ENCODE results near the gene GRAMD1B. TPM values are rescaled to one million over a fixed set of nuclear protein-coding genes. Genes with fewer than 3 reads are reported as not detected.

Gene GRAMD1B
- total and polyA plus RNA-seq, 2 donors (not counting 1 experiment from before 2014, with no cell fraction given) = 0.58 to 11.6 TPM

DNA sequence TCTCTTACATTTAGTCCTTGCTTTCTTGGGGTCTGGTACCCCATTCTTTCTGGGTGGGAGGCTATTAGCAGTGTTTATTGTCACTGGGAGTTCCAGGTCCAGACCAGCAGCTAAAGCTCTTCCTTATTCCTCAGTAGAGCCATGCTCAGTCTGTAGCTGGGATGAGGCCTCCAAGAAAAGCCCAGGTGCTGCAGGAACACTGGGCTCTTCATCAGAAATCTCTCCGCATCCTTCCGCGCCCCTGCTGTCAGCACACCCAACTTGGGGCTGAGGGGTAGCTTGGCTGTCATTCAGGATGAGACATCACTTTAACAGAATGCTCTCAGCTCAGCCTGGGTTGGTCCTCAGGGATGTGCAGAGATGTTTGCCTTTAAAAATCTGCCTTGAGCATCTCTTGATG lies 97.5 kb downstream of the GRAMD1B start:
- CTCF ChIA-PET = interaction anchor here (1.3 kb wide), 1 partner anchor 49 kb away, joined by 3 read pairs; no protein-coding TSS in a partner anchor

DNA sequence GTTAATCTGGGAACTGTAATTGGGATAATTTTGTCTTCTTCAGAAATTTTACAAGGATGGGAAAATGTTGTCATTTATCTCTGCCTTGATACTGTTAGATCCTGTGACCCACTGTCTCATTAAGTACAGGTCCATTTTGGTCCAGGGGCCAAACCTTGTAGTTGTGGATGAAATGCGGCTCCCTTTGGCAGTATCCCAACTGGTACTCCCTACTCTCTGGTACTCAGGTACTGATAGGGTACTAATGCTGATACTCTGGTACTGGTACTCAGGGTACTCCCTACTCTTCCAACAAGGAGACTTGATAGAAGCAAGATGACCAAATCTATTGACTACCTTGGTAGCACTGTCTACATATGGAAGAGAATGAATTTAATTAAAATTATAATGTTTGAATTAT lies 97.9 kb downstream of the GRAMD1B start:
- Mint-ChIP-seq H3K4me1 (no peaks in the 10 kb centered on the region), H3K27me3 (no peaks in the 10 kb centered on the region), H3K9me3 (ENCODE audit: insufficient read depth) (no peaks in the 10 kb centered on the region), H3K4me3 (no peak overlapping the region), H3K27ac (no peak overlapping the region)
- WGBS (ENCODE audit: insufficient coverage) = no CpG with 5 or more reads among the region's 1 CpG
- DNase-seq (no peak), ATAC-seq (ENCODE audit: low read depth) (no peak)
- Histone ChIP-seq H3K9ac (ENCODE audit: low read length) (no peak overlapping the region), H3K79me2 (ENCODE audit: control insufficient read depth, insufficient read depth, low read length) (no peaks in the 10 kb centered on the region), H3K27ac (ENCODE audit: low read length in 2 of 2) (no peak overlapping the region), H3K4me3 (ENCODE audit: control extremely low read depth in 1 of 5, extremely low read depth in 1 of 5, insufficient read depth in 1 of 5, low read depth in 2 of 5, low read length in 4 of 5) (no peak overlapping the region), H4K20me1 (ENCODE audit: control insufficient read depth, insufficient read depth, low read length, poor library complexity, severe bottlenecking) (no peaks in the 10 kb centered on the region), H3K27me3 (replicated peaks in 1 of 4; ENCODE audit: control extremely low read depth in 1 of 4, control insufficient read depth in 3 of 4, insufficient read depth in 4 of 4, low read length in 3 of 4) (no peaks in the 10 kb centered on the region), H3K4me1 (ENCODE audit: control insufficient read depth in 2 of 2, insufficient read depth in 2 of 2, low read length in 2 of 2) (no peaks in the 10 kb centered on the region), H2AFZ (ENCODE audit: insufficient read depth, low read depth, low read length, poor library complexity, severe bottlenecking) (no peak overlapping the region), H3K9me3 (ENCODE audit: control extremely low read depth in 1 of 3, control insufficient read depth in 2 of 3, insufficient read depth in 1 of 3, low read length in 2 of 3) (no peaks in the 10 kb centered on the region), H3K36me3 (replicated peaks in 1 of 2; ENCODE audit: control extremely low read depth in 1 of 2, control insufficient read depth in 1 of 2, extremely low read depth in 1 of 2, insufficient read depth in 2 of 2, low read length in 1 of 2) (no peaks in the 10 kb centered on the region), H3K4me2 (replicated peaks; ENCODE audit: low read depth, low read length, poor library complexity, severe bottlenecking) (no peak overlapping the region)
- TF ChIP-seq, protein P1, sequence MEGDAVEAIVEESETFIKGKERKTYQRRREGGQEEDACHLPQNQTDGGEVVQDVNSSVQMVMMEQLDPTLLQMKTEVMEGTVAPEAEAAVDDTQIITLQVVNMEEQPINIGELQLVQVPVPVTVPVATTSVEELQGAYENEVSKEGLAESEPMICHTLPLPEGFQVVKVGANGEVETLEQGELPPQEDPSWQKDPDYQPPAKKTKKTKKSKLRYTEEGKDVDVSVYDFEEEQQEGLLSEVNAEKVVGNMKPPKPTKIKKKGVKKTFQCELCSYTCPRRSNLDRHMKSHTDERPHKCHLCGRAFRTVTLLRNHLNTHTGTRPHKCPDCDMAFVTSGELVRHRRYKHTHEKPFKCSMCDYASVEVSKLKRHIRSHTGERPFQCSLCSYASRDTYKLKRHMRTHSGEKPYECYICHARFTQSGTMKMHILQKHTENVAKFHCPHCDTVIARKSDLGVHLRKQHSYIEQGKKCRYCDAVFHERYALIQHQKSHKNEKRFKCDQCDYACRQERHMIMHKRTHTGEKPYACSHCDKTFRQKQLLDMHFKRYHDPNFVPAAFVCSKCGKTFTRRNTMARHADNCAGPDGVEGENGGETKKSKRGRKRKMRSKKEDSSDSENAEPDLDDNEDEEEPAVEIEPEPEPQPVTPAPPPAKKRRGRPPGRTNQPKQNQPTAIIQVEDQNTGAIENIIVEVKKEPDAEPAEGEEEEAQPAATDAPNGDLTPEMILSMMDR (IDR thresholded peaks at IDR 0.05) = no peak
- TF ChIP-seq EZH2 (IDR thresholded peaks at IDR 0.05; ENCODE audit: borderline replicate concordance, insufficient read depth, low read depth, low read length, poor library complexity, severe bottlenecking) = no peak
- ChIA-PET POLR2A (no interaction called here), CTCF (interaction anchor here (1.3 kb wide), 1 partner anchor 49 kb away, joined by 3 read pairs; no protein-coding TSS in a partner anchor)
- intact Hi-C loops (cut with micrococcal nuclease) = no loop called here

More for the DNA sequence above, 97.5 kb downstream of the GRAMD1B start:
- POLR2A ChIA-PET = no interaction called here
- no peaks in the 10 kb centered on the region for H3K36me3 ChIP-seq (replicated peaks in 1 of 2; ENCODE audit: control extremely low read depth in 1 of 2, control insufficient read depth in 1 of 2, extremely low read depth in 1 of 2, insufficient read depth in 2 of 2, low read length in 1 of 2)
- H3K4me1 ChIP-seq (ENCODE audit: control insufficient read depth in 2 of 2, insufficient read depth in 2 of 2, low read length in 2 of 2) = no peaks in the 10 kb centered on the region
- no peaks in the 10 kb centered on the region for H4K20me1 ChIP-seq (ENCODE audit: control insufficient read depth, insufficient read depth, low read length, poor library complexity, severe bottlenecking)
- no peak overlapping the region for H3K4me3 Mint-ChIP-seq
- ATAC-seq (ENCODE audit: low read depth) = no peak
- H3K27ac Mint-ChIP-seq = no peak overlapping the region
- no peak overlapping the region for H3K9ac ChIP-seq (ENCODE audit: low read length)
- TF ChIP-seq, protein P1 (IDR thresholded peaks at IDR 0.05) = no peak
- TF ChIP-seq EZH2 (IDR thresholded peaks at IDR 0.05; ENCODE audit: borderline replicate concordance, insufficient read depth, low read depth, low read length, poor library complexity, severe bottlenecking) = no peak
- no peaks in the 10 kb centered on the region for H3K79me2 ChIP-seq (ENCODE audit: control insufficient read depth, insufficient read depth, low read length)
- whole genome bisulfite sequencing (ENCODE audit: insufficient coverage) = 100% methylated on average over 3 of the region's 3 CpGs
- no peak for DNase-seq
- H3K27ac ChIP-seq (ENCODE audit: low read length in 2 of 2) = no peak overlapping the region
- no peak overlapping the region for H3K4me3 ChIP-seq (ENCODE audit: control extremely low read depth in 1 of 5, extremely low read depth in 1 of 5, insufficient read depth in 1 of 5, low read depth in 2 of 5, low read length in 4 of 5)
- no peaks in the 10 kb centered on the region for H3K27me3 Mint-ChIP-seq
- H3K27me3 ChIP-seq (replicated peaks in 1 of 4; ENCODE audit: control extremely low read depth in 1 of 4, control insufficient read depth in 3 of 4, insufficient read depth in 4 of 4, low read length in 3 of 4) = no peaks in the 10 kb centered on the region
- no peaks in the 10 kb centered on the region for H3K4me1 Mint-ChIP-seq
- H2AFZ ChIP-seq (ENCODE audit: insufficient read depth, low read depth, low read length, poor library complexity, severe bottlenecking) = no peak overlapping the region
- no peak overlapping the region for H3K4me2 ChIP-seq (replicated peaks; ENCODE audit: low read depth, low read length, poor library complexity, severe bottlenecking)
- intact Hi-C loops (cut with micrococcal nuclease) = no loop called here
- peaks cover 0 to under 1% (median 0%) of the 10 kb centered on the region in 3 donors for H3K9me3 ChIP-seq (ENCODE audit: control extremely low read depth in 1 of 3, control insufficient read depth in 2 of 3, insufficient read depth in 1 of 3, low read length in 2 of 3)
- H3K9me3 Mint-ChIP-seq (ENCODE audit: insufficient read depth) = no peaks in the 10 kb centered on the region
